Mucosa of rectum (tissue), 2 donors: ENCODE measurements around the gene SEC23A.
"Not testable (repeated sequence)": the region's sequence is repeated elsewhere in the genome, so short reads cannot be mapped to it uniquely, and the experiment has no call there.

Experiments
- H3K27ac ChIP-seq, 2 donors: one replicate each; pipeline ENCODE4 v1.7.0; 2013; ENCODE audit warnings: inconsistent platforms in 2 of 2, low read depth in 2 of 2, low read length in 2 of 2
- H3K27me3 ChIP-seq, 2 donors: one replicate each; pipeline ENCODE4 v1.7.0; 2013; ENCODE audit warnings: low read length in 2 of 2; ENCODE audit not compliant: control insufficient read depth in 2 of 2, insufficient read depth in 2 of 2
- H3K36me3 ChIP-seq, 2 donors: one replicate each; pipeline ENCODE4 v1.7.0; 2013; ENCODE audit warnings: low read length in 2 of 2; ENCODE audit not compliant: control insufficient read depth in 2 of 2, insufficient read depth in 2 of 2
- H3K4me1 ChIP-seq, 2 donors: one replicate each; pipeline ENCODE4 v1.7.0; 2013; ENCODE audit warnings: low read length in 2 of 2, mild to moderate bottlenecking in 1 of 2; ENCODE audit not compliant: control insufficient read depth in 2 of 2, insufficient read depth in 2 of 2
- H3K4me3 ChIP-seq, 2 donors: one replicate each; pipeline ENCODE4 v1.7.0; 2013; ENCODE audit warnings: low read length in 2 of 2
- H3K9ac ChIP-seq, 2 donors: one replicate each; pipeline ENCODE4 v1.7.0; 2013; ENCODE audit warnings: low read length in 2 of 2, low read depth in 1 of 2, mild to moderate bottlenecking in 1 of 2
- H3K9me3 ChIP-seq, 2 donors: one replicate each; pipeline ENCODE4 v1.7.0; 2013; ENCODE audit warnings: low read length in 2 of 2; ENCODE audit not compliant: control insufficient read depth in 2 of 2
- donor health status: healthy.
- donor health status: Normal muscosa, but diverticular disease.

SEC23A gene

GRCh38 chr14:39016733-39017095 is 86.3 kb downstream of the SEC23A start:
- H3K4me1 ChIP-seq = no peaks in the 10 kb centered on the region
- no peaks in the 10 kb centered on the region for H3K9me3 ChIP-seq
- no peaks in the 10 kb centered on the region for H3K36me3 ChIP-seq
- no peaks in the 10 kb centered on the region for H3K27me3 ChIP-seq
- H3K27ac ChIP-seq = no peak overlapping the region
- no peak overlapping the region for H3K4me3 ChIP-seq
- H3K9ac ChIP-seq = no peak overlapping the region

GRCh38 chr14:39015964-39016577 is 87.0 kb downstream of the SEC23A start:
- no peaks in the 10 kb centered on the region for H3K36me3 ChIP-seq
- H3K4me1 ChIP-seq = no peaks in the 10 kb centered on the region
- H3K27ac ChIP-seq = no peak overlapping the region
- H3K4me3 ChIP-seq = no peak overlapping the region
- H3K9ac ChIP-seq = no peak overlapping the region
- no peaks in the 10 kb centered on the region for H3K9me3 ChIP-seq
- H3K27me3 ChIP-seq = no peaks in the 10 kb centered on the region

GRCh38 chr14:39015360-39015961 is 87.6 kb downstream of the SEC23A start:
- no peaks in the 10 kb centered on the region for H3K4me1 ChIP-seq
- no peaks in the 10 kb centered on the region for H3K9me3 ChIP-seq
- H3K36me3 ChIP-seq = no peaks in the 10 kb centered on the region
- no peak overlapping the region for H3K9ac ChIP-seq
- no peaks in the 10 kb centered on the region for H3K27me3 ChIP-seq
- no peak overlapping the region for H3K4me3 ChIP-seq
- H3K27ac ChIP-seq = no peak overlapping the region

- no peak overlapping the region for H3K4me3 ChIP-seq
- H3K9ac ChIP-seq = no peak overlapping the region
- no peaks in the 10 kb centered on the region for H3K27me3 ChIP-seq
- no peaks in the 10 kb centered on the region for H3K36me3 ChIP-seq
- H3K4me1 ChIP-seq = no peaks in the 10 kb centered on the region
- H3K9me3 ChIP-seq = no peaks in the 10 kb centered on the region
- no peak overlapping the region for H3K27ac ChIP-seq
Measured at GRCh38 chr14:39014460-39014859, 88.6 kb downstream of the SEC23A start.

- H3K9me3 ChIP-seq = not testable (repeated sequence)
Measured at GRCh38 chr14:39008965-39009364, 94.1 kb downstream of the SEC23A start.

GRCh38 chr14:39006721-39007410 is 96.2 kb downstream of the SEC23A start:
- H3K36me3 ChIP-seq = no peaks in the 10 kb centered on the region
- no peaks in the 10 kb centered on the region for H3K4me1 ChIP-seq

More at GRCh38 chr14:39008965-39009364, 94.1 kb downstream of the SEC23A start:
- H3K4me3 ChIP-seq, H3K36me3 ChIP-seq, H3K27ac ChIP-seq, H3K4me1 ChIP-seq, H3K9ac ChIP-seq, H3K27me3 ChIP-seq: not testable (repeated sequence)

GRCh38 chr14:39005044-39005880 is 97.8 kb downstream of the SEC23A start:
- Histone ChIP-seq H3K36me3 (no peaks in the 10 kb centered on the region), H3K4me1 (no peaks in the 10 kb centered on the region), H3K9ac (no peak overlapping the region), H3K27me3 (no peaks in the 10 kb centered on the region), H3K9me3 (no peaks in the 10 kb centered on the region), H3K4me3 (no peak overlapping the region), H3K27ac (no peak overlapping the region)

More at GRCh38 chr14:39006721-39007410, 96.2 kb downstream of the SEC23A start:
- no peaks in the 10 kb centered on the region for H3K27me3 ChIP-seq
- no peak overlapping the region for H3K27ac ChIP-seq
- H3K4me3 ChIP-seq = no peak overlapping the region
- no peaks in the 10 kb centered on the region for H3K9me3 ChIP-seq
- no peak overlapping the region for H3K9ac ChIP-seq

- Histone ChIP-seq H3K9me3 (no peaks in the 10 kb centered on the region), H3K9ac (no peak overlapping the region), H3K27ac (no peak overlapping the region), H3K27me3 (no peaks in the 10 kb centered on the region), H3K4me3 (no peak overlapping the region), H3K36me3 (no peaks in the 10 kb centered on the region), H3K4me1 (no peaks in the 10 kb centered on the region)
Measured at GRCh38 chr14:38999949-39000348, 103.1 kb downstream of the SEC23A start.

GRCh38 chr14:38994731-38995130 is 108.3 kb downstream of the SEC23A start:
- no peaks in the 10 kb centered on the region for H3K27me3 ChIP-seq

GRCh38 chr14:38993981-38994380 is 109.1 kb downstream of the SEC23A start:
- no peak overlapping the region for H3K9ac ChIP-seq
- no peaks in the 10 kb centered on the region for H3K4me1 ChIP-seq
- H3K27ac ChIP-seq = no peak overlapping the region
- no peaks in the 10 kb centered on the region for H3K9me3 ChIP-seq
- no peaks in the 10 kb centered on the region for H3K27me3 ChIP-seq
- H3K4me3 ChIP-seq = no peak overlapping the region
- H3K36me3 ChIP-seq = no peaks in the 10 kb centered on the region

More at GRCh38 chr14:38994731-38995130, 108.3 kb downstream of the SEC23A start:
- no peak overlapping the region for H3K27ac ChIP-seq
- no peak overlapping the region for H3K9ac ChIP-seq
- no peaks in the 10 kb centered on the region for H3K36me3 ChIP-seq
- no peak overlapping the region for H3K4me3 ChIP-seq
- no peaks in the 10 kb centered on the region for H3K4me1 ChIP-seq
- no peaks in the 10 kb centered on the region for H3K9me3 ChIP-seq
